Sigmoid colon (tissue), 7 donors: ENCODE measurements around the gene PGAP6. TPM values are rescaled to one million over a fixed set of nuclear protein-coding genes. Genes with fewer than 3 reads are reported as not detected.
A peak's percentile ranks its signal among the peaks of the same experiment; 100 is the strongest.

ENCODE experiments used
- DNase-seq: peaks from one replicate; pipeline ENCODE4 v3.0.0-alpha.2; 2019
- H3K27ac ChIP-seq, 4 donors: fragments of 200-600 bp; sonication (generic); one replicate each; pipeline ENCODE4 v1.5.1; 2016 to 2019; ENCODE audit warnings: mild to moderate bottlenecking in 1 of 4
- H3K27me3 ChIP-seq, 3 donors: fragments of 200-600 bp; sonication (generic); one replicate each; pipeline ENCODE4 v1.5.1; 2019; ENCODE audit warnings: mild to moderate bottlenecking in 1 of 3
- H3K36me3 ChIP-seq, 4 donors: fragments of 200-600 bp; sonication (generic); one replicate each; pipeline ENCODE4 v1.5.1; 2016 to 2019
- H3K4me1 ChIP-seq, 4 donors: fragments of 200-600 bp; sonication (generic); one replicate each; pipeline ENCODE4 v1.5.1; 2017 to 2019
- H3K4me3 ChIP-seq, 4 donors: fragments of 200-600 bp; sonication (generic); one replicate each; pipeline ENCODE4 v1.5.1; 2017 to 2019; ENCODE audit warnings: mild to moderate bottlenecking in 2 of 4, moderate library complexity in 1 of 4
- H3K9me3 ChIP-seq, 4 donors: fragments of 200-600 bp in 3 of 4; sonication (generic) in 3 of 4; one replicate each; pipeline versions ENCODE4 v1.5.1 to v1.6.1; 2013 to 2019
- CTCF ChIP-seq, 4 experiments: fragments of 450-650 bp in 3 of 4; fragments of 200-600 bp in 1 of 4; IDR thresholded peaks; one replicate each; pipeline ENCODE4 v1.5.1; 2016 to 2019; ENCODE audit warnings: antibody characterized with exemption in 4 of 4, mild to moderate bottlenecking in 3 of 4, moderate library complexity in 2 of 4
- EP300 ChIP-seq, 4 donors: sonication (generic); formaldehyde crosslinking; IDR thresholded peaks; one replicate each; pipeline ENCODE4 v1.6.1; 2017; ENCODE audit warnings: antibody characterized with exemption in 4 of 4
- POLR2A ChIP-seq, 2 donors: fragments of 450-650 bp; IDR thresholded peaks; one replicate each; pipeline ENCODE4 v1.6.1; 2016; ENCODE audit warnings: antibody characterized with exemption in 2 of 2, mild to moderate bottlenecking in 2 of 2, moderate library complexity in 2 of 2
- POLR2AphosphoS5 ChIP-seq, 4 donors: sonication (generic); formaldehyde crosslinking; IDR thresholded peaks; one replicate each; pipeline ENCODE4 v1.6.1; 2017; ENCODE audit warnings: antibody characterized with exemption in 4 of 4
- WGBS, 2 donors: extraction: QIAGEN DNeasy Blood & Tissue Kit; methylation state at CpG; one replicate each; pipeline ENCODE4 v1.1.7; 2013; 5-methylcytosine and 5-hydroxymethylcytosine counted together
- intact Hi-C: fragments of 100-400 bp; cut with DNase I; formaldehyde crosslinking; loops from one replicate; pipeline ENCODE4 v1.15.1; 2023
- polyA plus RNA-seq, 3 donors: library from polyadenylated mRNA; stranded (reverse); fragments of 200-250 nt; gene quantifications; one replicate each; pipeline ENCODE4 v1.2.3, GENCODE V29; 2013
- total RNA-seq, 4 donors: library from RNA; depleted of rRNA; stranded (reverse); fragments of >200 nt; gene quantifications; one replicate each; pipeline ENCODE4 v1.1.0, GENCODE V29; 2016
- donor health status: healthy with polysubstance abuse.
- donor health status: Bipolar disorder and iron deficiency.
- donor health status: healthy.

Gene PGAP6
- total and polyA plus RNA-seq, 7 donors: 20.7 to 109 (median 26.6) TPM

- intact Hi-C loops: no loop called here
- peak within 1 kb of the TSS; percentile 87 to 98 (median 97) for H3K27ac ChIP-seq
- peak; percentile 72 for DNase-seq
- no peaks in the 10 kb centered on the region for H3K9me3 ChIP-seq
- peak in 1 of 4 donors; percentile 22 for TF ChIP-seq POLR2AphosphoS5 (IDR thresholded peaks at IDR 0.05)
- TF ChIP-seq CTCF (IDR thresholded peaks at IDR 0.05): no peak
- WGBS, 2 donors: 0 to 1% methylated on average over 74 to 75 of the region's 75 CpGs
- peak within 1 kb of the TSS; percentile 63 to 90 (median 82) for H3K4me3 ChIP-seq
- peaks cover 0 to 44% (median 35%) of the 10 kb centered on the region in 4 donors for H3K4me1 ChIP-seq
- H3K27me3 ChIP-seq: no peaks in the 10 kb centered on the region
- H3K36me3 ChIP-seq: peaks cover 0 to 10% (median 0%) of the 10 kb centered on the region in 4 donors
These were observed 15.4 kb upstream of the PGAP6 start, which contains the start of gene NME4 for GRCh38 chr16:397135-397661. NME4 (plus strand) TSS chr16:397199; CDS start chr16:397223, 24 bp downstream.

- intact Hi-C loops: no loop called here
- Histone ChIP-seq H3K36me3 (peaks cover 0 to 10% (median 0%) of the 10 kb centered on the region in 4 donors), H3K9me3 (no peaks in the 10 kb centered on the region), H3K4me1 (peaks cover 0 to 43% (median 33%) of the 10 kb centered on the region in 4 donors), H3K27me3 (no peaks in the 10 kb centered on the region), H3K27ac (peak overlapping the region; percentile 87 to 98 (median 97)), H3K4me3 (peak overlapping the region; percentile 19 to 90 (median 82))
- WGBS, 2 donors: 4% methylated on average over 22 of the region's 22 CpGs
- peak; percentile 80 for DNase-seq
- peak in 2 of 4 donors; percentile 14 to 53 for TF ChIP-seq POLR2AphosphoS5 (IDR thresholded peaks at IDR 0.05)
- peak in 1 of 2 donors; percentile 18 for TF ChIP-seq POLR2A (IDR thresholded peaks at IDR 0.05)
- no peak for TF ChIP-seq CTCF (IDR thresholded peaks at IDR 0.05)
These were observed 14.8 kb upstream of the PGAP6 start for GRCh38 chr16:396605-397004.

GRCh38 chr16:396199-396598 is 14.4 kb upstream of the PGAP6 start:
- Histone ChIP-seq H3K27ac (peak overlapping the region; percentile 87 to 98 (median 97)), H3K36me3 (peaks cover 0 to 10% (median 0%) of the 10 kb centered on the region in 4 donors), H3K9me3 (no peaks in the 10 kb centered on the region), H3K4me1 (peaks cover 0 to 42% (median 32%) of the 10 kb centered on the region in 4 donors), H3K27me3 (no peaks in the 10 kb centered on the region), H3K4me3 (peak overlapping the region in 3 of 4 donors; percentile 82 to 90 (median 83))
- WGBS, 2 donors: 11 to 34% methylated on average over 3 of the region's 3 CpGs
- intact Hi-C loops: no loop called here
- no peak for DNase-seq
- no peak for TF ChIP-seq EP300 (IDR thresholded peaks at IDR 0.05)
- no peak for TF ChIP-seq CTCF (IDR thresholded peaks at IDR 0.05)
- no peak for TF ChIP-seq POLR2A (IDR thresholded peaks at IDR 0.05)
- no peak for TF ChIP-seq POLR2AphosphoS5 (IDR thresholded peaks at IDR 0.05)

GRCh38 chr16:392450-393030 is 10.8 kb upstream of the PGAP6 start:
- intact Hi-C loops: loop anchor here (5.0 kb wide), 1 partner anchor 95 kb away; no protein-coding TSS in a partner anchor
- WGBS, 2 donors: 79 to 93% methylated on average over 7 of the region's 7 CpGs
- no peak for DNase-seq

More at GRCh38 chr16:392450-393030, 10.8 kb upstream of the PGAP6 start:
- Histone ChIP-seq H3K27ac (no peak overlapping the region), H3K4me1 (peaks cover 0 to 32% (median 18%) of the 10 kb centered on the region in 4 donors), H3K27me3 (no peaks in the 10 kb centered on the region), H3K9me3 (no peaks in the 10 kb centered on the region), H3K4me3 (no peak overlapping the region), H3K36me3 (no peaks in the 10 kb centered on the region)
- TF ChIP-seq POLR2A (IDR thresholded peaks at IDR 0.05) (no peak), EP300 (IDR thresholded peaks at IDR 0.05) (no peak), CTCF (IDR thresholded peaks at IDR 0.05) (no peak), POLR2AphosphoS5 (IDR thresholded peaks at IDR 0.05) (no peak)
